CD4-positive, alpha-beta T cell treated with Interleukin-6 at 100 ng/mL for 8 hours (primary cell): ENCODE data around the gene BOC.

Experiments used
- DNase-seq: peaks from one replicate; pipeline ENCODE4 v3.0.0-alpha.2; 2020; ENCODE audit warnings: mixed read lengths, low spot score

The BOC gene

DNA sequence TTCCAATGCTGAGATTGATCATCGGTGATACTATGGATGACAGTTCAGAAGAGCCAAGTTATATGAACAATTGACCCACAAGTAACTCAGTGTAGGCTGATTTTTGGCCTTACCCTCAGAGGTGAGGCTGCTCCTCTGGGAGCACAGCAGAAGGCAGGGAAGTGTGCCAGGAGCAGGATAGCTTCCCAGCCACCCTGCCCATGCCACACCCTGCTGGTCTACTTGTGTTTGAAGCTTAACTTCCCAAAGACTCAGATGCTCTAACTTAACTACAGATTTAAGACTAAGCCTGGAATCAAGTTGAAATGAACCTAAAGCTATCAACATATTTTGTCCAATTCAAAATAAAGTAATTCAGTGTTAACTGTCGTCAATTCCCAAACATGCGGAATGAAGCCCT lies 77.5 kb downstream of the BOC start:
- no peak for DNase-seq

DNA sequence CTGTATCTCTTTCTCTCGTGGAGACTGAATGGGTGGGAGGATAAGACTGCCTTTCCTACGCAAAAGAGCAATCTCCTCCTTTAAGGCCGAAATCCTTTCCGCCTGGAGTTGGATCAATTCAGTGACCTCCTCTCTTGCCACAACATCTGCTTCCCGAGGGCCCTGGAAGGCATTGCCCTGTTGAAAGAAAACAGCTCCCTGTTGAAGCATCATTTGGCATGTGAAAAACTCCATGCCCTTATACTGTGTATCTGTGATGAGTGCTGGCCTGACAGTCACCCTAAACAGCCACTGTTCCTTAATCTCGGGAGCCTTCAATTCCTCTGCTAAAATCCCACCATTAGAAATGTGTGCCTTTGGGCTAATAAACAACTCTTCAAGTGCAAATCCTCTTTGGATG lies 80.2 kb downstream of the BOC start:
- no peak for DNase-seq

DNA sequence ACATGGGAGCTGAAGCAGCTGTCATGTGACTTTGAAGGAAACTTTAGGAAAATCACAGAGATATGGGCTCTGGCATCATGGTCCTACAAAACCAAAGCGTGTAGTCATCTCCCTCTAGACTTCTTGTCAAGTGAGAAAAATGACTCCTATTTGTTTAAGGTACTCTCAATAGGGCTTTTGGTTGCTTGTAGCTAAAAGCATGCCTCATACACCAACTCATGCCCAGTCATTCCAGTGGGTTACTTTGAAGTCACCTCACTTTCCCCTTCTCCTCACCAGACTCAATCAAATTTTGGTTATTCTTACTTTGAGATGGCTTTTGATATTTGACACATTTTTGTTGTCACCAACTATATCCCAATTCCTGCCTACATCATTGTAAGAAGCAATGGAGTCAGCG lies 81.6 kb downstream of the BOC start:
- no peak for DNase-seq

DNA sequence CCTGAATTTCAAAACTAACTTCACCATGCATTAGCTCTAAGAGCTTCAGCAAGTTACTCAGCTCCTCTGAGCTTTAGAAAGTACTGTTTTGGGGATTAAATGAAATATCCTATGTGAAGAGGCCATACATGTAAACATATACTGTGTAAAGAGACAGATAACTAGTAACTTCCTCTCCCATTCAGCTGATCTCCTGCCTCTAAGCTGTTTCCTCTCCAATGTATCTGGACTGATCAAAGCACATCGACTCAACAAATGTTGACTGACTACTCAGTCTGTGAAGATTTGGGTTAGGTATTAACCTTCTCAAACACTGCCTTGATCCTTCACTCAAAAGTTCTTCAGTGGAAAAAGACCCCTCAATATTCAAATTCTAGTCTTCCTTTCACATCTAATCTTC lies 82.0 kb downstream of the BOC start:
- no peak for DNase-seq

DNA sequence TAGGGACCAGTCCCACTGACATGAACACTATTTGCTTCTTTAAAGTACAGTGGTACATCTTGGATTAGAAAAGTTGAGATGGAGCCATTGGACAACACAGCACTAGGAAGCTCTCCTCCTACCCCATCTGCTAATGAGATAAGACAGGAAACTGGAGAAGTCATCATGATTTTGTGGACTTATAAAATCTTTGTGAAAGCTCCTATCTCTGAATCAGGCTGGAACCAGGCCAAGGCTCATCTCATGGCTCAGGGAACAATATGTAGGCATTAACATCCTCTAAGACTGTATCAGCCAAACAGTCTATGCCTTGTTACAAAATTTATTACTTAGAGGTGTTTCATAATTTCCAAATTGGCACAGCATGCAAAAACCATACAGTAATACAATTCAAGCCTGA lies 84.1 kb downstream of the BOC start:
- DNase-seq = no peak

DNA sequence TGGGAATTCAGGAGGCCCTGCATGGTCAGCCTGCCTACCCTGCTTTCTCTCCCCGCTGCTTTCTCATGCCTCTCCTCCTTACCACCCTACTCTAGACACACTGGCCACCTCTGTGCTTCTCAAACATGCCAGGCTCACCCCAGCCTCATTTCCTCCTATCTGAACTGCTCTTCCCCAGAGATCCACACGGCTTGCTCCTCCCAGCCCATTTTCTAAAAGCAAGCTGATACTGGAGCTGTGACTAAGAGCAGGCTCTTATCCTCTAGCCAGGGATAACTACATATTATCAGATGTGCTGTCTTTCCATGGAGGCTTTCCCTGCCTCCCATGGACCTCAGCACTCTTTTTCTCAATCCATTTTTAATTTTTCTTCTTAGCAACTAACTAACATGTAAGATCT lies 85.9 kb downstream of the BOC start:
- DNase-seq = no peak

DNA sequence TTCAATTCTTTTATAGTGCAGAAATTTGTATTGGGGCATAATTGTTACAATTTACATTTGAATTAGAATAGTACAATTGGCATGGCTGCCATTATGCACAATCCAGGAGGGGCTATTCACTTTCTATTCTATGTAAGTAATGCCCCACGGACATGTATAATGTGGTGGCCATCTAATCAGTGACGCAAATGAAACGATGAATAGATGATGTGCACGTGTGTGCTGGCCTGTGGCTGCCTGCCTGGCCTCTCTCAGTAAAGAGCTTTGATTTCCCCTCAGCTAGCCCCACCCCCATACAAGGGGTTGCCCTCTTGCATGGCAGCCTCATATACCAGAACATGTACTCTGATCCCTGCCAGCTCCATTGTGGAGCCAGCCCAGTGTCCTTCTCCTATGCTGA lies 86.5 kb downstream of the BOC start:
- DNase-seq = no peak

DNA sequence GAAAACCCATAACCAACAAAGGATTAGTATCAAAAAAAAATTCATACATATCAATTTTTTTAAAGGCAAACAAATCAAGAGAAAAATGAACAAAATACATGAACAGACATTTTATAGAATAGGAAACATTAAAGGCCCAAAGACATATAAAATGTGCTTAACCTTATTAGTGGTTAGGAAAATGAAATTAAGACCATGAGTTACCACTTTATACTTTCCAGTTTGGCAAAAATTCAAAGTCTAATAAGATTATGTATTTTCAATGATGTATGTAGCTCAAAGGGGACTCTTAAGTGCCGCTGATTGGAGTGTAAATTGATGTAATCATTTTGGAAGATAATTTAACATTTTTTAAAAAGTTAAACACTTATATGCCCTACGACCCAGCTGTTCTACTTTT lies 89.2 kb downstream of the BOC start:
- no peak for DNase-seq

DNA sequence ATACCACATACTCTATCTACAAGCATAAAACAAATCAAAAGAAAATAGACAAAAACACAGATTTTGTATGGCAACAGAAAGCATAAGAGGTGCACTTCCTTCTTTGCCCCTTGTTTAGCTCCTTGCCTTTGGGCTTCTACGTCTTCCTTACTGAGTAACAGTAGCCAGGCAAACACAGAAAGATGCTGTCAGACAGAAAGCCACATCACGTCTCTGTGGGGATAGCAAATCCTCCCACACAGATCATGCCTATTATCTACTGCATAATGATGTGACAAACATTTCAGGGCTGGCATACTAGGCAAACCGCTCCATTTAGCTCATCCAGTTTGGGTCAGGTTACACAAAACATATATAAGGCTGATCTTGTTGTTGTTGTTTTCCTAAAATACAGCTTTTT lies 92.7 kb downstream of the BOC start:
- DNase-seq = no peak

DNA sequence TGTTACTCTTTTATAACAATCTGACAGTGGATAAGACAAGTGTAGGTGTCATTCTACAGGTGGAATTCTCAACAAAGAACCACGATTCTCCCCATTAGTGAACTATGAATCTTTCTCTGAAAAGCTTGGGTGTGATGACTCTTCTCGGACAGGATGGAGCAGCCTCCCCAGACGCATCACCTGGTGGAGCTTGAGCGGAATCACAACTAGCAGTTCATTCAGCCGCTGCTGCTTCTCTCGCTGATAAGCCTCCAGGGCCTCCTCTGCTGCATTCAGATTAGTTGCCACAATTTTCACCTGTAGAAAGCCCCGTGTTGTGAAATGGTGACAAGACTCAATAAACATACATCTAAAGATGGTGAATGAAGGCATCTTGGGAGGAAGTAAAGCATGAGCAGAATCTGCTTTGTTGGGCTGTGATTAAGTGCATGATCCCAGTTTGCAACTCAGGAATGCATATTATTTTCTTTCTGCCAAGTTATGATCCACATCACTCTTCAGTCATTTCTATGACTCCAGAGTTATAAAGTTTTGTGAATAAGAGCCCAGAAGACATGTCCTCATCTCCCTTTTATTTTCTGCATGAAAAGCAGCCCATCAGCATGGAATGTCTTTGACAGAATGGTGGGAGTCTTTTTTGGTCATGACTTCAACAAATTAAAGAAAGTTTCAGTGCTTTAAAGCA lies 93.6 kb downstream of the BOC start:
- no peak for DNase-seq

DNA sequence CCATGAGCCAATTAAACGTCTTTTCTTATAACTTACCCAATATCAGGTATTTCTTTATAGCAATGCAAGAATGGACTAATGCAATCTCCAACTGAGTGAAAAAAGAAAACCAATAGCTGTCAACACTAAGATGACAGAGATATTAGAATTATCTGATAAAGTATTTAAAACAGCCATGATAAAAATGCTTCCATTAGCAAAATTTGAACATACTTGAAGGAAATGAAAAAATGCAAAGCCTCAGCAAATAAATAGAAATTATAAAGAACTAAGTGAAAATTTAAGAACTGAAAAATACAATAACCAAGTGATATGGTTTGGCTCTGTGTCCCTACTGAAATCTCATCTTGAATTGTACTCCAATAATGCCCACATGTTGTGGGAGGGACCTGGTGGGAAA lies 99.6 kb downstream of the BOC start:
- DNase-seq = no peak

DNA sequence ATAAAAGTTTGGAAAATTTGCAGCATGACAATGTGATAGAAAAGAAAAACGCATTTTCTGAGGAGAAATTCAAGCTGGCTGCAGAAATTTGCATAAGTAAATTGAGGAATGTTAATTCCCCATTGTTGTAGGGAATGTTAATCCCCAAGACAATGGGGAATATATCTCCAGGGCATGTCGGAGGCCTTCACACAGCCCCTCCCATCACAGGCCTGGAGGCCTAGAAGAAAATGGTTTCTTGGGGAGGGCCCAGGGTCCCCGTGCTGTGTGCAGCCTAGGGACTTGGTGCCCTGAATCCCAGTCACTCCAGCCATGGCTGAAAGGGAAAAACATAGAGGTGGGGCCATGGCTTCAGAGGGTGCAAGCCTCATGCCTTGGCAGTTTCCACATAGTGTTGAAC lies 101.1 kb downstream of the BOC start:
- no peak for DNase-seq

DNA sequence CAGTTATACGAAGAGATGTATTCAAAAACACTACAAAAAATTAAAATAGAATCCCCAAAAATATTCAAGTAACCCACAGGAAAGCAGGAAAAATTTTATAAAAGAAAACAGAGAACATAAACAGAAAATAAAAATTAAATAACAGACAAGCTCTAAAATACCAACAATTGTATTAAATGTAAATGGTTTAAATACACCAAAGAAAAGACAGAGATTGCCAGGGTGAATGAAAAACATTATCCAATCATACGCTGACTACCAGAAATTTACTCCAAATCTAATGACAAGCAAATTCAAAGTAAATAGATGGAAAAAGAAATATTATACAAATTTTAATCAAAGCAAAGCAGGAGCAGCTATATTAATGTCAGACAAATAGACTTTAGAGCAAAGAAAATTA lies 103.6 kb downstream of the BOC start:
- no peak for DNase-seq

DNA sequence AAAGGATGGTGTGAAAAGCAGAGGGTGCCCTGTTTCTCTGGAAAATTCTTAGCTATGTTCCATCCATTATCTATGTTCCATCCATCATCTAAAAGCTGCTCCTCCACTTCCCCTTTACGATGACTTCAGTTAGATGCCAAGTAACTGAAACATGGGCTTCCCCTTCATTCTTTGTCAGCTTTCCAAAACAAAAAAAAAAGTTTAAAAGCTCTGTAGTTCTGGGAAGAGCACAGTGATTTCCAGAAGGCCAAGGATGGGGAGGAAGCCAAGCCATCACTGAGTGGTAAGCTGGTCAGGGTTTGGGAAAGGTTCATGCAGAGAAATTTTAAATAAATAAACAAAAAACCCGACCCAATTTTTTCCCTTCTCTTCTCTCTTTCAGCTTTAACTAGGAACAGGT lies 118.4 kb downstream of the BOC start:
- DNase-seq = no peak

DNA sequence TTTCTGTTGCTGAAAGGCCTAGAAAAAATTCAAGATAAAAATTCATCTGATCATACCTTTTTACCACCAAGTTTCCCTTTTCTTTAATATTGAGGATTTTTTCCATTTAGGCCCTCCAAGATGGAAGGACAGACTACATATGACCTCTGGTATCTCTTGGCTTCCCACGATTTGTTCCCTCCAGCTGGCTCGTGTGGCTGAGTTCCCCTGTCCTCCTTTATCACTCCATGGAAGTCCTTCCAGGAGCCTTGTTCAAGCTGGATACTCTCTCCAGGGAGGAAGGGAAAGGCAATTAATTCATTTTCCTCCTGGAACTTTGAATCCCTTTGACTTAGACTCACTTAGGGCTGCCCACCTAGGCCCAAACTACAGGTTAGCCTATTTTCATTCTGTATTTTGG lies 119.4 kb downstream of the BOC start:
- DNase-seq = no peak

DNA sequence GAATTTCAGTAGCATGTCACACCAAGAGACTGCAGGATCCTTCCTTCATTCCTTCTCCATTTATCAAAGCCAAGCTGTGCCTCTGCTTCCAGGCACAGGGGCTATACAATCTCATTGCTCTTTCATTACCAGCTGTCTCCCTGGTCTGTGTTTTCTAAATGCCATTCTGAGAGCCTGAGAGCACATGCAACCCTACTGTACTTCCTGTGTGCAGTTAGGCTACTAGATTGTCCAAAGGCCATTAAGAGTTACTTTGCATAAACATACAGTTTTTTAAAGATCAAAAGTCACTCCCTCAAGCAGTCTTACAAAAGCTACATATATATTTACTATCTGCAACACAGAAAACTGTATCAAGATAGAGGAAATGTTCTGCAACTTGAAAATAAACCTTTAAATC lies 119.8 kb downstream of the BOC start:
- DNase-seq = no peak
